Coronary artery (tissue), 2 donors: ENCODE measurements around the gene PBLD.

Experiments used
- DNase-seq: peaks from one replicate; pipeline ENCODE4 v3.0.0-alpha.2; 2017; ENCODE audit warnings: low spot score
- H3K27ac ChIP-seq, 2 donors: fragments of 200-600 bp; sonication (generic); one replicate each; pipeline ENCODE4 v1.5.1; 2016 to 2019
- H3K4me3 ChIP-seq: fragments of 200-600 bp; sonication (generic); 2 replicates; pipeline ENCODE4 v1.5.1; 2016; ENCODE audit warnings: mild to moderate bottlenecking, moderate library complexity
- TF ChIP-seq, protein P1 (sequence below): fragments of 200-600 bp; sonication (generic); IDR thresholded peaks from one replicate; pipeline ENCODE4 v1.5.1; 2019; ENCODE audit warnings: antibody characterized with exemption

The PBLD gene

DNA sequence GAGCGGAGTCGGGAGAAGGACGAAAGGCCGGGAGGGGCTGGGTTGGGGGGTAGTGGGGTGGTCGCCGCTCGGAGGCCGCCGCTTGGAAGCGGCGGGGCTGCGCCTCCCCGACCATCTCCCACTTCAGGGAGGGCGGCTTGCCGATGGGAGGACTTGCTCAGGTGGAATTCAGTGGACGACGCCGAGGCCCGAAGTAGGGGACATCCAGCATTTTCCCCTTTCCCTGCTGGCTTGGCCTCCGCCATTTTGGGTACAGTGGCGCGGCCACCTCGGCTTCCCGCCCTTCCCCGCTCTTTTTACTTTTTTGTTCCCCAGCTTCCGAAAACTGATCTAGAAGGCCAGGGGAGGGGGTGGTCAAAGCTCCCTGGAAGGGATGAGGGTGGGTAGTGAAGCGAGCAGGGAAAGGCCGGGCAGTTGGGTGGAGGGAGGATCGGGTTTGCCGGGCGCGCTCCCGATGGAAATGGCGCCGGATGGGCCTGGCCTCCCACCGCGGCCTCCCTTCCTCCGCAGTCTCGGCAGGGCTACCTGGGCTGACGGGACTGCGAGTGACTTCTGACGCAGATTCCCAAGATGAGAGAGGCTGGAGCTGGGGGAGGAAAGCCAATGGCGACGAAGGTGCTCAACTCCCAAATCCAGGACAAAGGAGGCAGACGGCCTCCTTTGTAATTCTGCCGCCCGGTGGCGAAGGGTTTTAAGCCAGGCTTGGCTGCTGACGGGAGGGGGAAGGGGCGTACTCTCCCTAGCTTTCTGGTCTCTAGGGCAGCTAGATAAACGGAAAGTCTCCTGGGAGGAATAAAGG is at the start of gene PBLD:
Gene PBLD (minus strand): TSS at position 670 of the 799 bp plus-strand sequence. CDS start 26,084 bp downstream, outside the sequence.
- TF ChIP-seq, protein P1, sequence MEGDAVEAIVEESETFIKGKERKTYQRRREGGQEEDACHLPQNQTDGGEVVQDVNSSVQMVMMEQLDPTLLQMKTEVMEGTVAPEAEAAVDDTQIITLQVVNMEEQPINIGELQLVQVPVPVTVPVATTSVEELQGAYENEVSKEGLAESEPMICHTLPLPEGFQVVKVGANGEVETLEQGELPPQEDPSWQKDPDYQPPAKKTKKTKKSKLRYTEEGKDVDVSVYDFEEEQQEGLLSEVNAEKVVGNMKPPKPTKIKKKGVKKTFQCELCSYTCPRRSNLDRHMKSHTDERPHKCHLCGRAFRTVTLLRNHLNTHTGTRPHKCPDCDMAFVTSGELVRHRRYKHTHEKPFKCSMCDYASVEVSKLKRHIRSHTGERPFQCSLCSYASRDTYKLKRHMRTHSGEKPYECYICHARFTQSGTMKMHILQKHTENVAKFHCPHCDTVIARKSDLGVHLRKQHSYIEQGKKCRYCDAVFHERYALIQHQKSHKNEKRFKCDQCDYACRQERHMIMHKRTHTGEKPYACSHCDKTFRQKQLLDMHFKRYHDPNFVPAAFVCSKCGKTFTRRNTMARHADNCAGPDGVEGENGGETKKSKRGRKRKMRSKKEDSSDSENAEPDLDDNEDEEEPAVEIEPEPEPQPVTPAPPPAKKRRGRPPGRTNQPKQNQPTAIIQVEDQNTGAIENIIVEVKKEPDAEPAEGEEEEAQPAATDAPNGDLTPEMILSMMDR: no peak
- Histone ChIP-seq H3K4me3 (peak within 1 kb of the TSS; percentile 91), H3K27ac (peak within 1 kb of the TSS; percentile 98 to 100)
- DNase-seq: peak; percentile 87

DNA sequence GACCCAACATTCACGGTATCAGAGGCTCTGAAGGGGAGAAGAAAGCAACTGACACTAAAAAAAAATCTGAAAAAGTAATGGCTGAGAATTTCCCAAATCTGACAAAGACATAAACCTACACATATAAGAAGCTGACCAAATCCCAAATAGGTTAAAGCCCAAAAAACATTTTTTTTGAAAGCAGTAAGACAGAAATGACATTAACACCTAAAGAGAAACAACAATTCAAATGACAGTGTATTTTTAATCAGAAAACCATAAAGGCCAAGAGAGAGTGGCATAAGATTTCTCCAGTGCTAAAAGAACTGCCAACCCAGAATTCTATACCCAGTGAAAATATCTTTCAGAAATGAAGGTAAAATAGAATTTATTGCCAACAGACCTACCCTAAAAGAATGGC is 38.9 kb upstream of the PBLD start:
- DNase-seq: no peak
- TF ChIP-seq, protein P1: no peak
- no peak overlapping the region for H3K27ac ChIP-seq
- H3K4me3 ChIP-seq: no peak overlapping the region

DNA sequence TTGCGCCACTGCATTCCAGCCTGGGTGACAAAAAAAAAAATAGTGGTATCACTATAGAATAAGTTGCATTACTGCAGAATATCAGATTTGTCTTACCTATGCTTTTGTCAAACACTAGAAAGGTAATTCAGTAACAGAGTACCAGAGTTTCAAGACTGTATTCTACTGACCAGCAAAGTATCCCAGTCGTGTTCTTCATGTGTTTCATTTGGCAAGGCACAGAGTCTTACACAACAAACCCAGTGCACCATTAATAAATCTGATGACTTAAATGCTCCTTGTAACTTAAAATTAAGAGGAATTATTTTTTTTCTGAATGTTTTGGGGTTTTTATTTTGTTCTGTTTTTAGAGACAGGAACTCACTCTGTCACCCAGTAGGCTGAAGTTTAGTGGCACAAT is 34.4 kb upstream of the PBLD start:
- Histone ChIP-seq H3K4me3 (no peak overlapping the region), H3K27ac (no peak overlapping the region)
- TF ChIP-seq, protein P1: no peak
- DNase-seq: no peak

DNA sequence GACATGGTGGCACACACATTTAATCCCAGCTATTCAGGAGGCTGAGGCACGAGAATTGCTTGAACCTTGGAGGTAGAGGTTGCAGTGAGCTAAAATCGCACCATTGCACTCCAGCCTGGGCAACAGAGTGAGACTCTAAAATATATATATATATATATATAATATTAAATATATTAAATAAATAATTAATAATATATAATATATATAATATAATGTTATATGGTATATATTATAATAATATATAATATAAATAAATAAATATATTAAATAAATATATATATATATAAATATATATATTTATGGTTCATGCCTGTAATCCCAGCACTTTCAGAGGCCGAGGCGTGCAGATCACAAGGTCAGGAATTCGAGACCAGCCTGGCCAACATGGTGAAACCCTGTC is 33.9 kb upstream of the PBLD start:
- no peak for DNase-seq
- H3K4me3 ChIP-seq: no peak overlapping the region
- TF ChIP-seq, protein P1: no peak
- no peak overlapping the region for H3K27ac ChIP-seq

DNA sequence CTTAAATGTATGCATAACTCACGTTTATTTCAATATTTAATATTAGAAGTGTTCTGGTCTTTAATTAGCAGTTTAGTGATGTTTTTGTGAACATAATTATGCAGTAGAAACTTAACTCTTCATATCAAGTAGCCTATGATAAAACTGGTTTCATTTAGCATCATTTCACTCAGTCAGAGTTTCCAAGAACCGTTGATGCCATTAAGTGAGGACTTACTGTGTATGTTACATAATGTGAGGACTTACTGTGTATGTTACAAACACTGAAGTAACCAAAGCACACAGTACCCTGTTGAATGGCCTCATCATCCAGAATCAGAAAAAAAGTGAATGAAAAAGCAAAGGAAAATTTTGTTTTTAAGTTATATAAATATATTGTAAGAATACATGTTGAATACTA is 32.9 kb upstream of the PBLD start:
- DNase-seq: no peak
- TF ChIP-seq, protein P1: no peak
- no peak overlapping the region for H3K27ac ChIP-seq
- H3K4me3 ChIP-seq: no peak overlapping the region

DNA sequence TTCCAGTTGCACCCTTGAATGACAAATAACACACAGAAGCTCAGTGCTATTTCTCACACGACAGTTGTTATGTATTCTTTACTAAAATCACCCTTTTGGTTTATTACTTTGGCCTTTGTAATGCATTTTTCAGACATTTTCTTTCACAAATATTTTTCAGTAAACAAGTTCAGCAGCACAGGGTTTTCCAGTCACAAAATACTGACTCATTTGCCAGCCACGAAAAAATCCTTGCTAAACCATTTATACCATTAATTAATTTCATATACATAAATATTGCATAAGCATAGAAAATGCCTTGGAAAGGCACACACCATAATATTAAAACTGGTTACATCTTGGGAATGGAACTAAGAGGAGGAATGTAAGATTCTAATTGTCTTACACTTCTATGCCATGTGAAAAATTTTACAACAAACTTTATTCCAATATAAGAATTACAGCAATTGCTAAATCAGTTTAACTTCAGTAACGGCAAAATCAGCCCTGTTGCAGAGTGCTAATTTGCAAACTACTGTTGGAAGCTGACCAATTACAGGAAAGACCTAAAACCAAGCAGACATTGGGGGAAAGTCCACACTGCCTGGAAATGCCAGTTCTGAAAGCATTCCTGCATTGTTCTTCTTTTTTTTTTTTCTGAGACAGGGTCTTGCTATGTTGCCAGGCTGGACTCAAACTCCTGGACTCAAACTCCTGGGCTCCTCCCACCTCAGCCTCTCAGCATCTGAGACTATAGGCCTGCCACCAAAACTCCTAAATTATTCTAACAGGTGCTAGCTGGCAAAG is 31.6 kb upstream of the PBLD start:
- DNase-seq: no peak
- H3K4me3 ChIP-seq: no peak overlapping the region
- TF ChIP-seq, protein P1: no peak
- no peak overlapping the region for H3K27ac ChIP-seq

DNA sequence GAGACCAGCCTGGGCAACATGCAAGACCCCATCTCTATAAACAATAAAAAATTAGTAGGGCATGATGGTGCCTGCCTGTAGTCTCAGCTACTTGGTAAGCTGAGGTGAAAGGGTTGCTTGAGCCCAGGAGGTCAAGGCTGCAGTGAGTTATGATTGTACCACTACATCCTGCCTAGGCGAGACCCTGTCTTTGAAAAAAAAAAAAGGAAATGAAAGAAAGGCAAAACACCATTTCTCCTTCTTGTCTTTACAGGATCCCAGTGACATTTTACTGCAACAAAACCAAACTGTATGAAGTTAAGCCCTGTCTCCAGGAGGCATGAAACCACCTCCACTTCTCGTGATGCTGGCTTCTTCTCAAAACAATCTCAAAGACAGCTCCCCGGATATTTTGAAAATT is 29.9 kb upstream of the PBLD start:
- Histone ChIP-seq H3K27ac (no peak overlapping the region), H3K4me3 (no peak overlapping the region)
- DNase-seq: no peak
- TF ChIP-seq, protein P1: no peak
